Adipocyte (in vitro differentiated cells): ENCODE data around the gene CPN1.
"Not testable (repeated sequence)": the region's sequence is repeated elsewhere in the genome, so short reads cannot be mapped to it uniquely, and the experiment has no call there.

Experiments used
- DNase-seq: peaks from one replicate; pipeline ENCODE4 v3.0.0-alpha.2; 2015; ENCODE audit warnings: low read depth
- H3K27me3 ChIP-seq: replicated peaks from 2 replicates; pipeline ENCODE4 v1.7.0; 2013; ENCODE audit warnings: mild to moderate bottlenecking, low read length, moderate library complexity; ENCODE audit not compliant: control insufficient read depth, insufficient read depth
- H3K36me3 ChIP-seq: 2 replicates; pipeline ENCODE4 v1.7.0; 2013; ENCODE audit warnings: low read length, mild to moderate bottlenecking, moderate library complexity; ENCODE audit not compliant: control insufficient read depth, insufficient read depth, severe bottlenecking
- H3K4me1 ChIP-seq: 2 replicates; pipeline ENCODE4 v1.7.0; 2013; ENCODE audit warnings: mild to moderate bottlenecking, low read length, moderate library complexity; ENCODE audit not compliant: control insufficient read depth, insufficient read depth
- H3K4me3 ChIP-seq: 2 replicates; pipeline ENCODE4 v1.7.0; 2013; ENCODE audit warnings: mild to moderate bottlenecking, low read length, moderate library complexity
- H3K9ac ChIP-seq: 2 replicates; pipeline ENCODE4 v1.7.0; 2013; ENCODE audit warnings: mild to moderate bottlenecking, low read length, moderate library complexity
- H3K9me3 ChIP-seq: 2 replicates; pipeline ENCODE4 v1.7.0; 2013; ENCODE audit warnings: mild to moderate bottlenecking, low read length, moderate library complexity; ENCODE audit not compliant: control insufficient read depth

Gene CPN1

DNA sequence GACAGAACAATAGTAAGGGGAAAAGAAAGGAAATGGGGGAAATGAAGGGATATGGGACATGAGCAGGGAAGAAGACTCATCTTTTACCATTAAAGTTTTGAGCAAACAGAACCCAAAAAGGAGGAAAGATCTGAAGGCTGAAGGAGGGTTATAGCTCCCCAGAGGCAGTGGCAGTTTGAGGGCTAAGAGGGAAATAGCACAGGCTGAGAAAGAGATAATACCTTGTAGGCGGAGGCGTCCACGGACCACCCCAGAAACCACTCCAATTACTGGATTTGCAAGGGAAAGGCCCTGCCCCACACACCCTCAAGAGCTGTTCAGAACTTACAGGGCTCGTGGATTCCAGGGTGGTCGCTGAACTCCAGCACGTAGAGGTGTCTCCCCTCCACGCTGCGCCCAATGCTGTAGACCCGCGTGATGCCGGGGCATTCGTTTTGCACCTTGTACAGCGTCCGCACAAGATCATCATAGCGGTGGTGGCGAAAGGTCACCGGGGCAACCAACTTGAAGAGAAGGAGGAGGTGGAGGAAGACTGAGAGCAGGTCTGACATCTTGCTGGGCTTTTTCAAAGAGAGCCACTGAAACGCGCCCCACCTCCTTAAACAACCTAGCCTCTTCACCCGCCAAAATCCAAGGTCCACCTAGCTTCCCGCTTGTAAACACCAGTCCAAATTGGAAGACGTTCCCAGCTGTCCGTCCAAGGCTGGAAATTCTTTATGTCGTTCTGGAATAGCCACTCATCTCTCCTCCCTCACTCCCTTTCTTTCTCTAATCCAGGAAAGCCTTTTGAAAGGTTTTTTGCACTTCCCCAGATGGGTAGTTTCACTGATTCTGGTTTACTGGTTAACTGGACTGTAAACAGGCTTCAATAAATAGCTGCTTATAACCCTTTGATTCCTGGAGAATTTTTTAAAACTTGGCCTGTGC lies at the start of gene CPN1:
CPN1 (minus strand) TSS at position 795 of the 927 bp plus-strand sequence; CDS start at position 551, 244 bp downstream.
- Histone ChIP-seq H3K9ac (no peak within 1 kb of the TSS), H3K9me3 (no peaks in the 10 kb centered on the region), H3K4me3 (no peak within 1 kb of the TSS), H3K36me3 (no peaks in the 10 kb centered on the region), H3K4me1 (no peaks in the 10 kb centered on the region), H3K27me3 (peaks cover 22% of the 10 kb centered on the region)
- DNase-seq: no peak

DNA sequence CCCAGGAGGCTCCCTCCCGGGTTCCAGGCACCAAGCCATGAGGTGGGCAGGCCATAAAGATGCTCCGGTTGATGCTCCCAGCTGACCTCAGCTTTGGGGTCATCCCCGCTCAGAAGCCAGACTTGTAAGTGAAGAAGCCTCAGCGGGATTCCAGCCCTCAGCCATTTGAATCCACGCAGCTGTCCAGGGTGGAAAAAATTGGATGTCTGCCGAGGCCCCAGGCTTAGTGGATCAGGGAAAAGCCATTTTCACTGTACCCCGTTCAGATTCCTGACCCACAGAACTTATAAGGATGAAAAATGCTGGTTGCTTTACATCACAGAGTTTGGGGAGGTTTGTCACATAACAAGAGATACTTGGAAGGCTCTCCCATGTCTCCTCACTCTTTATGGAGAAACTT lies 49.2 kb upstream of the CPN1 start:
- Histone ChIP-seq H3K4me1 (no peaks in the 10 kb centered on the region), H3K4me3 (no peak overlapping the region), H3K9me3 (peaks cover 10% of the 10 kb centered on the region), H3K27me3 (no peaks in the 10 kb centered on the region), H3K9ac (no peak overlapping the region), H3K36me3 (no peaks in the 10 kb centered on the region)
- DNase-seq: no peak

GRCh38 chr10:100129424-100129823 lies 47.8 kb upstream of the CPN1 start:
- Histone ChIP-seq H3K4me3 (no peak overlapping the region), H3K4me1 (no peaks in the 10 kb centered on the region), H3K36me3 (no peaks in the 10 kb centered on the region), H3K9ac (no peak overlapping the region), H3K9me3 (peaks cover under 1% of the 10 kb centered on the region), H3K27me3 (no peaks in the 10 kb centered on the region)
- DNase-seq: no peak

- Histone ChIP-seq H3K27me3 (peaks cover under 1% of the 10 kb centered on the region), H3K36me3 (no peaks in the 10 kb centered on the region), H3K9ac (no peak overlapping the region), H3K4me3 (no peak overlapping the region), H3K4me1 (no peaks in the 10 kb centered on the region), H3K9me3 (no peaks in the 10 kb centered on the region)
- DNase-seq: no peak
These were observed 47.3 kb upstream of the CPN1 start for GRCh38 chr10:100128951-100129350.

- not testable (repeated sequence) for H3K4me1 ChIP-seq, DNase-seq, H3K4me3 ChIP-seq, H3K36me3 ChIP-seq, H3K9me3 ChIP-seq, H3K9ac ChIP-seq
- peaks cover 14% of the 10 kb centered on the region for H3K27me3 ChIP-seq
These were observed 43.7 kb upstream of the CPN1 start for GRCh38 chr10:100125335-100125734.

- DNase-seq: no peak
- Histone ChIP-seq H3K27me3 (peaks cover 20% of the 10 kb centered on the region), H3K9ac (no peak overlapping the region), H3K9me3 (no peaks in the 10 kb centered on the region), H3K36me3 (no peaks in the 10 kb centered on the region), H3K4me3 (no peak overlapping the region), H3K4me1 (no peaks in the 10 kb centered on the region)
These were observed 42.4 kb upstream of the CPN1 start for GRCh38 chr10:100124097-100124496.

- Histone ChIP-seq H3K27me3 (peaks cover 20% of the 10 kb centered on the region), H3K36me3 (no peaks in the 10 kb centered on the region), H3K9me3 (no peaks in the 10 kb centered on the region), H3K9ac (no peak overlapping the region), H3K4me1 (no peaks in the 10 kb centered on the region), H3K4me3 (no peak overlapping the region)
- no peak for DNase-seq
These were observed 41.1 kb upstream of the CPN1 start for GRCh38 chr10:100122780-100123179.

- Histone ChIP-seq H3K4me1 (no peaks in the 10 kb centered on the region), H3K4me3 (no peak overlapping the region), H3K9me3 (no peaks in the 10 kb centered on the region), H3K9ac (no peak overlapping the region), H3K36me3 (no peaks in the 10 kb centered on the region), H3K27me3 (peaks cover 20% of the 10 kb centered on the region)
- no peak for DNase-seq
These were observed 38.9 kb upstream of the CPN1 start for GRCh38 chr10:100120550-100120949.

- H3K9ac ChIP-seq: no peak overlapping the region
- H3K27me3 ChIP-seq: peaks cover 20% of the 10 kb centered on the region
- no peak overlapping the region for H3K4me3 ChIP-seq
- no peaks in the 10 kb centered on the region for H3K36me3 ChIP-seq
- H3K9me3 ChIP-seq: no peaks in the 10 kb centered on the region
- DNase-seq: no peak
- no peaks in the 10 kb centered on the region for H3K4me1 ChIP-seq
These were observed 38.1 kb upstream of the CPN1 start for GRCh38 chr10:100119726-100120125.

- DNase-seq: no peak
- no peak overlapping the region for H3K4me3 ChIP-seq
- no peaks in the 10 kb centered on the region for H3K4me1 ChIP-seq
- H3K9ac ChIP-seq: no peak overlapping the region
- no peaks in the 10 kb centered on the region for H3K36me3 ChIP-seq
- peaks cover 7% of the 10 kb centered on the region for H3K27me3 ChIP-seq
- no peaks in the 10 kb centered on the region for H3K9me3 ChIP-seq
These were observed 33.5 kb upstream of the CPN1 start for GRCh38 chr10:100114976-100115770.

DNA sequence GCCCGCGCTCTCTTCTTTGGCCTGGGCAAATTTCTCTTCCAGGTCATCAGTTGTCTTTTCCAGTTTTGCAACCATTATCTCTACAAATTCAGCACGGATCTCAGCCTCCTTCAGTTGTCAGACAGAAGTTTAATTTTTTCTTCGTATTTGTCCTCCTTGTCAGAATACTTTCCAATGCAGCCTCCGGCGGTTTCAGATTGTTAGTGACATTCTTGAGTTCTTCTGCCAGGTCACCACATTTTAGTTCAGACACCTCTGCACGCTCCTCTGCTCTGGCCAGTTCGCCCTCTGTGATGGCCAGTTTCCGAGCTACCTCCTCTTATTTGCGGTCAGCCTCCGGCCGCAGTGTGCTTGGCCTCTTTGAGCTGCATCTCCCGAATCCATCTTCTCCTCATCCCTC lies 32.8 kb upstream of the CPN1 start:
- no peak for DNase-seq
- Histone ChIP-seq H3K36me3 (no peaks in the 10 kb centered on the region), H3K9ac (no peak overlapping the region), H3K4me3 (no peak overlapping the region), H3K27me3 (peaks cover 2% of the 10 kb centered on the region), H3K4me1 (no peaks in the 10 kb centered on the region), H3K9me3 (no peaks in the 10 kb centered on the region)
